Colon (tissue), 2 donors: ENCODE data around the gene OPA3.

ENCODE experiments used
- FAIRE-seq: peaks from 2 replicates; lab custom pipeline; 2012; peaks lifted over from hg19 to GRCh38; lab: Jason Lieb, UNC
- donor health status: control.
- donor health status: control.

OPA3 gene

GRCh38 chr19:45503909-45504308 is 80.7 kb downstream of the OPA3 start:
- no peak for FAIRE-seq

- no peak for FAIRE-seq
These were observed 82.5 kb downstream of the OPA3 start for GRCh38 chr19:45502111-45502510.

DNA sequence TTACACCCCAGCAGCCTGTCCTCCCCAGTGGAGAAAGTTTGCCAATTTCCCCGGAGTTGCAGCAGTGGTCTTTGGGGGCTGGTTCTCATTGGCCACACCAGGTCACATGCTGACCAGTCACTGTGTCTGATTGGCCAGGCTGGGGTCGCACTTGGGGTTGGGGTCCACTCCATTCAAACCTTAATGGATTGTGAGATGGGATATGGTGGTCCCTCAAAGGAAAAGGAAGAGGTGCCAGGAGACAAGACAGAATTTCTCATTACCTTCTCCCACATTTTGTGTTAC is 82.9 kb downstream of the OPA3 start:
- no peak for FAIRE-seq

- FAIRE-seq: no peak
These were observed 83.5 kb downstream of the OPA3 start for GRCh38 chr19:45500918-45501729.

- FAIRE-seq: no peak
These were observed 85.1 kb downstream of the OPA3 start for GRCh38 chr19:45499196-45500180.

- no peak for FAIRE-seq
These were observed 86.0 kb downstream of the OPA3 start, which contains the start of gene PPM1N for GRCh38 chr19:45498411-45499195. Gene PPM1N (plus strand): TSS chr19:45498443. CDS start chr19:45498473, 30 bp downstream.

- no peak for FAIRE-seq
These were observed 86.8 kb downstream of the OPA3 start for GRCh38 chr19:45497791-45498190.

DNA sequence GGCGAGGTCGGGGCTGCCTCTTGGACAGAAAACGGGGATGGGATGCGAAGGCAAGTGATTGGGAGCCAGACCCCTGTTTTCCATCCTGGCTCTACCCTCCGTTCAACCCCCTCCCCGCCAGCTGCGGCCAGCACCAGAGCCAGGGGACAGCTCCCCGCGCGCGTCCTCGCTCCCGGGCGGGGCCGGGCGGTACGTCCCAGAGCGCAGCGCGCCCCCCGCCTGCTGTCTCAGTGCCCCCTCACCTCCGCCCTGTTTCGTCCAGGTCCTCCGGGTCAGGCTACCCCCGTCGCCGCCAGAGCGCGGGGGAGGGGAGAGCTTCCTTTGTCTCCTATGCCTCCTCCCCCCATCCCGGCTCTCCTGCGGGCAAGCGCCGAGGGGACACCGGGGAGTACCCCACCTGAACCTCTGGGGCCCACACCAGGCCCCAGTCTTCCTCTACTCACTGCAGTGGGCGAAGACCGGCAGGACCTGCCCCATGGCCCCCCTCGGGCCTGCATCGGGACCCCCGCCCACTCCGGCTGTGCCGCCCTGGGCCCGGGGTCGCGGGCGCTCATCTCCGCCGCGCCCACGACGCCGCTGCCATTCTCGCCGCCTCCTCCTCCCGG is 88.2 kb downstream of the OPA3 start:
- no peak for FAIRE-seq

- FAIRE-seq: no peak
These were observed 89.4 kb downstream of the OPA3 start for GRCh38 chr19:45495178-45495577.

GRCh38 chr19:45494261-45494916 is 90.2 kb downstream of the OPA3 start:
- FAIRE-seq: no peak

DNA sequence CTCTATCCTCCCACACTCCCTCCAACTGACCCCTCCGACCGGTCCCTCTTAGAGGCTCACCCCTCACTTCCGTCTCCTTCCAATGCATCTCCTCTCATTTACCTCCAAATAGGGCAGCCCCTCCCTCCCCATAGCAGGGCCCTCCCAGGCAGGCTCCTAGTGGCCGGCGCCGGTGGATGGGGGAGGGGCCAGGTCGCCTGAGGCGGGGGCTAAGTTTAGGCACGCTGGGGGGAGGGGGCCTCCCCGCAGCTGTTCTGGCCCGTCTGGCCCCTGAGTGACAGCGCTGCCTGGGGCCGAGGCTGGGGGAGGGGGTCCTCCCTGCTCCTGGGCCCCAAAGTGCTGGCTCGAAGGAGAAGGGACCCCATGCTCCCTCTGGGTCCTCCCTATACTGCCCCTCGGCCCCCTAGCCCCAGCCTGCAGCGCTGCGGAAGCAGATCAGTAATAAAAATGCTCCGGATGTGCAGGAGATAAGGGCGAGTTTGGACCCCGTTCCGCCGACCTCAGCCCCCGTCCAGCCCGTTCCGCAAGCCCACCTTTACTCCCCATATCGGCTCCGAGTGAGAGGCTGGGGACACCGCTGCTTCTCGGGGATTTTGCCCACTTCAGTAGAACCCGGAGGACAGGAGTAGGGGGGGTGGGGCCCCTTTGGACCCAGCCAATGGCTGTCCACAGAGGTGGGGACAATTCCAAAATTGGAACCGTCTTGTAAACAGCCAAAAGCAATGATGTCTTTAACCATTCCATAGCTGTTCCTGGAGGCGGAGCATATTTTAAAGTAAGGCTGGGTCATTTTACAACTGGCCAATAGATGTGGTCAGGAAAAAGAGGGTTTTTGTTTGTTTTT is 91.8 kb downstream of the OPA3 start:
- FAIRE-seq: no peak

DNA sequence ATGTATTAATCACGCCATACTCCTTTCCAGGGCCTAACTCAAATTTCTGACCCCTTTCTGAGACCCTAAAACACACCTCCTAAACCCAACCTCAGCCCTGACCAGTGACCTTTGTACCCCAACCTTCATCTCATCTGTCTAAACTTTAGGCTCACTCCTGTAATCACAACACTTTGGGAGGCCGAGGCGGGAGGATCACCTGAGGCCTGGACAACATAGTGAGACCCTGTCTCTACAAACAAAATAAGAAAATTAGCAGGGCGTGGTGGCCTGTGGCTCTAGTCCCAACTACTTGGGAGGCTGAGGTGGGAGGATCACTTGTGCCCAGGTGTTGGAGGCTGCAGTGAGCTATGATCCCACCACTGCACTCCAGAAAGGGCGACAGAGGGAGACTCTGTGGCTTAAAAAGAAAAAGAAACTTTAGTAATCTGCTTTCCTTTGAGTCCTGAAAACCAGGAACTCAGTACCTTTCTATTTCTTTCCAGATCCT is 92.4 kb downstream of the OPA3 start:
- no peak for FAIRE-seq

DNA sequence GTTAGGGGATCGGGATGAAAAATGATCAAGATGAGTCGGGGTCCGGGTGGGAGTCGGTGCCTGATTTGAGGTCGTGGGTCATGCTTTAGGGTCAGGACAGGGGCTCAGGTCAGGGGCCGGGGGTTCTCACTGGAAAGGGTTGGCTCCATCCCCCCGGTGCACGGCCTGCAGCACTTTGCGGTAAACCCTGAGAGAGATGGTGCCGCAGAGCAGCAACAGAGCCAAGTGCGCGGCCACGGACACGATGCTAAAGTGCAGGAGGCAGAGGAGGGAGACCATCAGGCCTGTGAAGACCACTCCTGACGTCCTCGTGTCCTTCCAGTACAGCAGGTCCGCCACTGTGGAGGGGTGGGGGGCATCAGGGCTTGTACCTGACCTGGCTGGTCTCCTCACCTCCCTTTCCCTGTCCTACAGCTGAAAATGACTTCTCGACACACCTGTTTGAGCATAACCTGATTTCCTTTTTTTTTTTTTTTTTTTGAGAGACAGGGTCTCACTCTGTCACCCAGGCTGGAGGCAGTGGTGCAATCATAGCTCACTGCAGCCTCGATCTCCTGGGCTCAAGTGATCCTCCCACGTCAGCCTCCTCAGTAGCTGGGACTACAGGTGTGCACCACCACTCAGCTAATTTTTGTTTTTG is 95.3 kb downstream of the OPA3 start:
- no peak for FAIRE-seq

- FAIRE-seq: no peak
These were observed 95.9 kb downstream of the OPA3 start for GRCh38 chr19:45488708-45489107.

- FAIRE-seq: no peak
These were observed 99.1 kb downstream of the OPA3 start for GRCh38 chr19:45485305-45486077.

DNA sequence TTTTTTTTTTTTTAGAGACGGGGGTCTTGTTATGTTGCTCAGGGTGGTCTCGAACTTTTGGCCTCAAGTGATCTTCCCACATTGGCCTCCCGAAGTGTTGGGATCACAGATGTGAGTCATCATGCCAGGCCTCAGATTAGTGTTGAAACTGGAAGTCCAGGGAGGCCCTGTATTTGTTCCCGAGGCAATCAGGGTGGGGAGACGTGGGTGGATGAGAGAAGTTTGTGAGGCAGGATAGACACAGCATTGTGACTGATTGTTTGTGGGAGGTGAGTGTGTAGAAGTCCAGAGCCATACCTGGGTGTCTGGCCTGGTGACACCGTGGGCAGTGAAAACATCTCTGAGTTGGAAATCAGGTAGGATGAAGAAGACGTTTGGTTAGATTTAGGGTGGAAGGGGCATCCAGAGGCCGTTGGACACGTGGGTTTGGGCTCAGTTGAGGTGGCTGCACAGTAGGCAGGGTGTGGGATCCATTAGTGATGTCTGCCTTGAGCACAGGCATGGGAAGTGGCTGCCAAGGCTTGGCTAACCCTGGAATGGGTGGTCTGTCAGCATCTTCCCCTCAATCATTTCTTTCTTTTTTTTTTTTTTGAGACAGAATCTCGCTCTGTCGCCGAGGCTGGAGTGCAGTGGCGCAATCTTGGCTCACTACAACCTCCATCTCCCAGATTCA is 100.2 kb downstream of the OPA3 start:
- no peak for FAIRE-seq

- FAIRE-seq: no peak
These were observed 101.6 kb downstream of the OPA3 start for GRCh38 chr19:45483033-45483432.

DNA sequence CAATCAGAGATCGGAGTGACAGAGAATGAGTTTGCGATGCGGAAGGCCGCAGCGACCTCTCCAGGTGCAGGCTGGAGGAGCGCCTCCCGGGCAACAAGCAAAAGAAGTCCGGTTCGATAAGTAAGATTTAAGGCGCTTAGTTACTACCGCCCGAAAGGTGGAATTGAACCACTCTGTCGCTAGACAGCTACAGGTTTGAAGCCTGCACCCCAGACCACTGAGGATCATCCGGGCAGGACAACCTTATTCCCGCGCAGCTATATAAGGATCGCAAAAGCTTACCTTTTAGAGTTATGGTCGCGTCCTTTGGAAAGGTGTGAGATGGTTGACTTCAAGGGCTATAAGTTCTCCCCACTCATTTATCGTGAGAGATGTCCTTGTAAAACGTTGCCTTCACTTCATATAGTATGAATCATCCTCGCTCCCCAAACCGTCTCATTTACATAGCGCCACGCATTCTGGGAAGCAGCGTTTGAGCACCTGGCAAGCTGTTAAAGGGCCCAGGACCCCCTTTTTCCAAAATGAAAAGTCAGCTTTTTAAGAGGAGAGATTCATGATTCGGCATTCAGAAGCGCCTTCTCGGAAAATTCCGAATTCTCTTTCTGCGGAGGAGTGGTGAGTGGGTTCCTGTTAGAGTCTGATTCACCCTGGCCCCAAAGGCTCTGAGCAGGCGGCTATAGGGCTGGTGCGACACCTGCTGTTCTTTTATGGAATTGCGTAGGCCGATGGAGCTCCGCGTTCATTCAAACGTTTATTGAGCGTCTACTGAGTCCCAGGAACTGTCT is 106.0 kb downstream of the OPA3 start:
- peak; percentile 53 for FAIRE-seq
